Endodermal cell (in vitro differentiated cells): Measurements from ENCODE around the gene PTPRH. TPM values are rescaled to one million over a fixed set of nuclear protein-coding genes. Genes with fewer than 3 reads are reported as not detected.

Source experiments
- DNase-seq: peaks from one replicate; pipeline ENCODE4 v3.0.0-alpha.2; 2017
- H3K27ac ChIP-seq: 2 replicates; pipeline ENCODE4 v1.5.1; 2013; ENCODE audit warnings: mild to moderate bottlenecking, low read depth, low read length, moderate library complexity
- H3K27me3 ChIP-seq: 2 replicates; pipeline ENCODE4 v1.6.1; 2013; ENCODE audit warnings: mild to moderate bottlenecking, low read length, moderate library complexity; ENCODE audit not compliant: insufficient read depth, control insufficient read depth, poor library complexity, severe bottlenecking
- H3K36me3 ChIP-seq: 2 replicates; pipeline ENCODE4 v1.7.0; 2013; ENCODE audit warnings: mild to moderate bottlenecking, low read length, moderate library complexity; ENCODE audit not compliant: control insufficient read depth, insufficient read depth
- H3K4me1 ChIP-seq: one replicate; pipeline ENCODE4 v1.7.0; 2013; ENCODE audit warnings: low read length; ENCODE audit not compliant: control insufficient read depth, insufficient read depth
- H3K4me3 ChIP-seq: 2 replicates; pipeline ENCODE4 v1.5.1; 2013; ENCODE audit warnings: mild to moderate bottlenecking, low read length, moderate library complexity
- H3K9ac ChIP-seq: 2 replicates; pipeline ENCODE4 v1.6.1; 2013; ENCODE audit warnings: mild to moderate bottlenecking, low read length, moderate library complexity; ENCODE audit not compliant: poor library complexity, severe bottlenecking; ENCODE audit errors: extremely low read depth
- H3K9me3 ChIP-seq: 2 replicates; pipeline ENCODE4 v1.6.1; 2013; ENCODE audit warnings: mild to moderate bottlenecking, low read length, moderate library complexity; ENCODE audit not compliant: control insufficient read depth
- H3K27ac Mint-ChIP-seq: 2 replicates; pipeline ENCODE4 v1.8.0; 2020; ENCODE audit warnings: mixed read lengths
- H3K27me3 Mint-ChIP-seq: 2 replicates; pipeline ENCODE4 v1.8.0; 2021; ENCODE audit warnings: mild to moderate bottlenecking, mixed read lengths; ENCODE audit not compliant: insufficient read depth
- H3K36me3 Mint-ChIP-seq: 2 replicates; pipeline ENCODE4 v1.8.0; 2020; ENCODE audit warnings: low read depth, mixed read lengths
- H3K4me1 Mint-ChIP-seq: 2 replicates; pipeline ENCODE4 v1.8.0; 2020; ENCODE audit warnings: mixed read lengths
- H3K4me3 Mint-ChIP-seq: 2 replicates; pipeline ENCODE4 v1.8.0; 2020; ENCODE audit warnings: mild to moderate bottlenecking, moderate library complexity, mixed read lengths
- H3K9me3 Mint-ChIP-seq: 2 replicates; pipeline ENCODE4 v1.8.0; 2020; ENCODE audit warnings: mild to moderate bottlenecking, mixed read lengths
- whole genome bisulfite sequencing, 2 experiments: methylation state at CpG; one replicate each; pipeline versions ENCODE4 v1.1.5 to v1.1.7; 2013; ENCODE audit warnings: missing lambda C conversion rate in 2 of 2, mixed read lengths in 1 of 2; ENCODE audit not compliant: insufficient coverage in 1 of 2, insufficient read length in 1 of 2; 5-methylcytosine and 5-hydroxymethylcytosine counted together
- total RNA-seq, 2 donors: library from RNA; stranded (reverse); fragmentation: NEBNext Ultra II Directional in 1 of 2; extraction: Animal tissue kit (Norgen Biotek cat#: 25700) in 1 of 2; gene quantifications; 2 replicates in 1 of 2; 3 replicates in 1 of 2; pipeline ENCODE4 v1.2.1, GENCODE V29; 2021
- TF ChIP-seq, protein P1 (sequence below): fragments of 200-600 bp; sonication (generic); conservative IDR thresholded peaks from 2 replicates; pipeline ENCODE4 v1.5.0; 2021; ENCODE audit warnings: antibody characterized with exemption, mild to moderate bottlenecking

Gene PTPRH
- total RNA-seq, 2 donors from 2014 or later, result not detected

DNA sequence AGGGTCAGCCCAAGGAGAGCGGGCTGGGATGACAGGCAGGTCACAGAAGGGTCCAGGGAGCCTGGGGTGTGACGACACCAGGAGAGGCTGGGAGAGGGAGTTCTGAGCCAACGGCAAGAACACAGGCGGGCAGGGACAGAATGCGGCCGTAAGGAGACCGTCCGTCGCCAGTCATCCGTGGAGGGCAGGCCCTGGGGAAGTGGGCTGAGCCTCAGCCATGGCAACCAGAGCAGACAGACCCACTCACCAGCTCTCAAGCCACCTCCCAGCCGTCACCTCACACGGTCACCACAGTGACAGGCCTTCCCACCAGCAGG is 22.9 kb upstream of the PTPRH start:
- Mint-ChIP-seq H3K9me3 (no peaks in the 10 kb centered on the region), H3K27ac (no peak overlapping the region), H3K27me3 (no peaks in the 10 kb centered on the region), H3K4me1 (peaks cover 7% of the 10 kb centered on the region), H3K36me3 (peaks cover 54% of the 10 kb centered on the region), H3K4me3 (no peak overlapping the region)
- peak; percentile 33 for DNase-seq
- Histone ChIP-seq H3K4me3 (no peak overlapping the region), H3K27ac (no peak overlapping the region), H3K4me1 (peaks cover 5% of the 10 kb centered on the region), H3K36me3 (peaks cover 45% of the 10 kb centered on the region), H3K9ac (no peak overlapping the region), H3K9me3 (no peaks in the 10 kb centered on the region), H3K27me3 (no peaks in the 10 kb centered on the region)
- TF ChIP-seq, protein P1, sequence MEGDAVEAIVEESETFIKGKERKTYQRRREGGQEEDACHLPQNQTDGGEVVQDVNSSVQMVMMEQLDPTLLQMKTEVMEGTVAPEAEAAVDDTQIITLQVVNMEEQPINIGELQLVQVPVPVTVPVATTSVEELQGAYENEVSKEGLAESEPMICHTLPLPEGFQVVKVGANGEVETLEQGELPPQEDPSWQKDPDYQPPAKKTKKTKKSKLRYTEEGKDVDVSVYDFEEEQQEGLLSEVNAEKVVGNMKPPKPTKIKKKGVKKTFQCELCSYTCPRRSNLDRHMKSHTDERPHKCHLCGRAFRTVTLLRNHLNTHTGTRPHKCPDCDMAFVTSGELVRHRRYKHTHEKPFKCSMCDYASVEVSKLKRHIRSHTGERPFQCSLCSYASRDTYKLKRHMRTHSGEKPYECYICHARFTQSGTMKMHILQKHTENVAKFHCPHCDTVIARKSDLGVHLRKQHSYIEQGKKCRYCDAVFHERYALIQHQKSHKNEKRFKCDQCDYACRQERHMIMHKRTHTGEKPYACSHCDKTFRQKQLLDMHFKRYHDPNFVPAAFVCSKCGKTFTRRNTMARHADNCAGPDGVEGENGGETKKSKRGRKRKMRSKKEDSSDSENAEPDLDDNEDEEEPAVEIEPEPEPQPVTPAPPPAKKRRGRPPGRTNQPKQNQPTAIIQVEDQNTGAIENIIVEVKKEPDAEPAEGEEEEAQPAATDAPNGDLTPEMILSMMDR, result no peak
- 86 to 91% methylated on average over 2 to 12 of the region's 12 CpGs for WGBS, 2 experiments

DNA sequence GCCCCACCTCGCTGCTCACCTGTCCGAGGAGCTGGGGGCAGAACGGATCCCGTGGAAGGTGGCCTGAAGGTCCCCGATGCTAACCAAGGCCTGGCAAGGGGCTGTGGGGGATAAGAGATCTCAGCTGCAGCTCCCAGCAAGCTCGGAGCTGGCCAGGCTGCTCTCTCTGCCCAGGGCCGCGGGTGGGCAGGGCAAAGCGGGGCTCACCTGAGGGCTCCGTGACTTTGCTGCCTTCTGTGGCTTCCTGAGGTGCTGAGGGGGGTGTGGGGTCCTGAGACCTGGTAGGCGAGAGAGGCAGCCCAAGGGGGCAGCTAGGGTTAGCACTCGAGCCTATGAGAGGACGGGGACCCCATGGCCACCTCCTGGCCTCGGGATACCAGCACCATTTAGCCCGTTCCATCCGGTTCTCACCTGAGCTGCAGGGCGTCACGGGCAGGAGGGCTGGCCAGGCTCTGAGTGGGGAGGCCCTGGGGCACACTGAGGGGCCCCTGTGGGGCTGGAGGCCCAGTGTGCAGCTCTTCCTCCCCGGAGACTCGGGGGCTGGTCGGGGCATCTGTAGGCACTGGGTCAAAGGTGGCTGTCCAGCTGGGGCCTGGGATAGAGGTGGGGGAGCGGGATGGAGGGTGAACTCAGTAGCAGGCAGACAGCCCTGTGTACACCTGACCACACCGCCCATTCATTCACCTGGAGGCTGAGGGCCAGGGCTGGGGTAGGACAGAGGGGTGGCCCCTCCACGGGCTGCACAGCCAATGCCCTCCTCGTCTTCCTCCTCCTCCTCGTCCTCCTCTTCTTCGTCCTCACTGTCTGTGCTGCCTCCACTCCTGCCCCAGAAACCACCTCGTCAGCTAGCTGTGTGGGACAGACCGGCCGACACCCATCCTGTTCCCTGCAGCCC is 22.3 kb upstream of the PTPRH start:
- Histone ChIP-seq H3K9me3 (no peaks in the 10 kb centered on the region), H3K27me3 (no peaks in the 10 kb centered on the region), H3K27ac (no peak overlapping the region), H3K36me3 (peaks cover 39% of the 10 kb centered on the region), H3K4me1 (peaks cover 5% of the 10 kb centered on the region), H3K9ac (no peak overlapping the region), H3K4me3 (no peak overlapping the region)
- no peaks in the 10 kb centered on the region for H3K27me3 Mint-ChIP-seq
- H3K27ac Mint-ChIP-seq, result no peak overlapping the region
- H3K4me1 Mint-ChIP-seq, result peaks cover 7% of the 10 kb centered on the region
- TF ChIP-seq, protein P1, result no peak
- DNase-seq, result no peak
- H3K4me3 Mint-ChIP-seq, result no peak overlapping the region
- 93 to 96% methylated on average over 15 to 30 of the region's 30 CpGs for WGBS, 2 experiments
- no peaks in the 10 kb centered on the region for H3K9me3 Mint-ChIP-seq
- H3K36me3 Mint-ChIP-seq, result peaks cover 49% of the 10 kb centered on the region

DNA sequence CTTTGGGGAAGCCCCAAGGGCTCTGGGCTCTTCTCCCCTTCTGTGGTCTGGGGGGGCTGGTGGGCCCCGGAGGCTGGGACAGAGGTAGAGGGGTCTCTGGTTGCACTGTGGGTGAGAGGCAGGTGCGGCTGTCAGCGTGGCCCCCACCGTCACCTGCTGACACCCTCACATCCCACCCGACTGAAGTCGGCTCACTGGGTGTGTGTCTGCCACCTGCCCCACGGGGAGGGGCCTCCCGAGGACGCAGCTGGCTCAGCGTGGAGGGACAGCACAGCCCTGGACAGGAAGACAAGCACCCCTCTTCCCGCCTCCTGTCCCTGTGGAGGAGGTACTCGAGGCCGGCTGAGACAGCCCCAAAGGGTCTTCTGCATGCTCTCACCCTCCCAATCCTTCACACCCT is 21.5 kb upstream of the PTPRH start:
- H3K27ac Mint-ChIP-seq, result no peak overlapping the region
- H3K4me1 Mint-ChIP-seq, result peaks cover 7% of the 10 kb centered on the region
- H3K4me3 Mint-ChIP-seq, result no peak overlapping the region
- H3K4me3 ChIP-seq, result no peak overlapping the region
- H3K4me1 ChIP-seq, result peaks cover 5% of the 10 kb centered on the region
- H3K27ac ChIP-seq, result no peak overlapping the region
- peaks cover 30% of the 10 kb centered on the region for H3K36me3 ChIP-seq
- H3K36me3 Mint-ChIP-seq, result peaks cover 45% of the 10 kb centered on the region
- no peaks in the 10 kb centered on the region for H3K27me3 Mint-ChIP-seq
- H3K27me3 ChIP-seq, result no peaks in the 10 kb centered on the region
- H3K9me3 Mint-ChIP-seq, result no peaks in the 10 kb centered on the region
- H3K9ac ChIP-seq, result no peak overlapping the region
- TF ChIP-seq, protein P1, result no peak
- WGBS, 2 experiments, result 94 to 100% methylated on average over 4 to 13 of the region's 13 CpGs
- DNase-seq, result no peak
- H3K9me3 ChIP-seq, result no peaks in the 10 kb centered on the region
